GM21619 (cell line): Measurements from ENCODE around the gene TSPAN15.

ENCODE experiments used
- ATAC-seq: cut with Tn5 transposase; IDR thresholded peaks from one replicate; pipeline ENCODE4 v1.9.1; 2021; ENCODE audit not compliant: unreplicated experiment

Gene TSPAN15

GRCh38 chr10:69464801-69465401 is 13.6 kb downstream of the TSPAN15 start:
- ATAC-seq, result peak; percentile 58

GRCh38 chr10:69465457-69466157 is 14.3 kb downstream of the TSPAN15 start:
- no peak for ATAC-seq

GRCh38 chr10:69466158-69466490 is 14.9 kb downstream of the TSPAN15 start:
- ATAC-seq, result no peak

- no peak for ATAC-seq
Measured at GRCh38 chr10:69466689-69467088, 15.4 kb downstream of the TSPAN15 start.

GRCh38 chr10:69467928-69468750 is 16.9 kb downstream of the TSPAN15 start:
- ATAC-seq, result no peak

- ATAC-seq, result no peak
Measured at GRCh38 chr10:69468751-69469089, 17.5 kb downstream of the TSPAN15 start.

- no peak for ATAC-seq
Measured at GRCh38 chr10:69469976-69470375, 18.7 kb downstream of the TSPAN15 start.

- ATAC-seq, result no peak
Measured at GRCh38 chr10:69470463-69471384, 19.5 kb downstream of the TSPAN15 start.

GRCh38 chr10:69472142-69472541 is 20.9 kb downstream of the TSPAN15 start:
- ATAC-seq, result no peak

GRCh38 chr10:69472544-69472943 is 21.3 kb downstream of the TSPAN15 start:
- no peak for ATAC-seq

- ATAC-seq, result no peak
Measured at GRCh38 chr10:69473304-69473990, 22.2 kb downstream of the TSPAN15 start.

GRCh38 chr10:69474742-69475432 is 23.6 kb downstream of the TSPAN15 start:
- no peak for ATAC-seq

GRCh38 chr10:69475433-69475830 is 24.2 kb downstream of the TSPAN15 start:
- ATAC-seq, result no peak

GRCh38 chr10:69477968-69478597 is 26.8 kb downstream of the TSPAN15 start:
- ATAC-seq, result no peak

- no peak for ATAC-seq
Measured at GRCh38 chr10:69479240-69480067, 28.2 kb downstream of the TSPAN15 start.

- no peak for ATAC-seq
Measured at GRCh38 chr10:69480068-69480412, 28.8 kb downstream of the TSPAN15 start.

- ATAC-seq, result no peak
Measured at GRCh38 chr10:69481305-69481704, 30.0 kb downstream of the TSPAN15 start.

- no peak for ATAC-seq
Measured at GRCh38 chr10:69481811-69482524, 30.7 kb downstream of the TSPAN15 start.
